Natural killer cell (primary cell): ENCODE measurements around the gene HSPB6. TPM values are rescaled to one million over a fixed set of nuclear protein-coding genes. Genes with fewer than 3 reads are reported as not detected.

Experiments
- ATAC-seq, 3 donors: fragments of 150-1000 bp in 2 of 3; fragments of 200-7000 bp in 1 of 3; cut with Tn5 transposase; 1 replicate in 1 of 3; 2 replicates in 2 of 3; pipeline ENCODE4 v1.10.0; 2021; ENCODE audit warnings: mild to moderate bottlenecking in 2 of 3, moderate library complexity in 2 of 3
- DNase-seq, 2 donors: peaks; one replicate each; pipeline versions ENCODE4 v3.0.0 to v3.0.0-alpha.2; 2013 to 2021; ENCODE audit warnings: mixed read lengths in 1 of 2
- H3K27ac ChIP-seq: one replicate; pipeline ENCODE4 v1.5.1; 2013; ENCODE audit warnings: mild to moderate bottlenecking, low read length
- H3K27me3 ChIP-seq: one replicate; pipeline ENCODE4 v1.6.1; 2013; ENCODE audit warnings: low read length; ENCODE audit not compliant: control insufficient read depth, insufficient read depth
- H3K36me3 ChIP-seq: one replicate; pipeline ENCODE4 v1.6.1; 2013; ENCODE audit warnings: low read length; ENCODE audit not compliant: control insufficient read depth, insufficient read depth
- H3K4me1 ChIP-seq: one replicate; pipeline ENCODE4 v1.6.1; 2013; ENCODE audit warnings: low read length; ENCODE audit not compliant: control insufficient read depth, insufficient read depth
- H3K4me3 ChIP-seq: one replicate; pipeline ENCODE4 v1.5.1; 2013; ENCODE audit warnings: low read length
- H3K9me3 ChIP-seq: one replicate; pipeline ENCODE4 v1.6.1; 2013; ENCODE audit warnings: low read length; ENCODE audit not compliant: control insufficient read depth, insufficient read depth
- H3K27ac Mint-ChIP-seq, 2 donors: one replicate each; pipeline ENCODE4 v1.8.0; 2022; ENCODE audit warnings: mild to moderate bottlenecking in 2 of 2, mixed read lengths in 2 of 2, moderate library complexity in 1 of 2
- H3K27me3 Mint-ChIP-seq, 2 donors: one replicate each; pipeline ENCODE4 v1.8.0; 2022; ENCODE audit warnings: low read depth in 2 of 2, mixed read lengths in 2 of 2
- H3K36me3 Mint-ChIP-seq: one replicate; pipeline ENCODE4 v1.8.0; 2022; ENCODE audit warnings: mixed read lengths
- H3K4me1 Mint-ChIP-seq, 2 donors: one replicate each; pipeline ENCODE4 v1.8.0; 2022; ENCODE audit warnings: mixed read lengths in 2 of 2
- H3K4me3 Mint-ChIP-seq: one replicate; pipeline ENCODE4 v1.8.0; 2022; ENCODE audit warnings: mild to moderate bottlenecking, moderate library complexity, mixed read lengths
- H3K9me3 Mint-ChIP-seq, 2 donors: one replicate each; pipeline ENCODE4 v1.8.0; 2022; ENCODE audit warnings: mixed read lengths in 2 of 2
- CTCF ChIP-seq: fragments of 200-600 bp; IDR thresholded peaks from one replicate; pipeline ENCODE4 v1.8.0; 2022; ENCODE audit warnings: antibody characterized with exemption
- WGBS: methylation state at CpG from one replicate; pipeline ENCODE4 v1.1.7; 2013; ENCODE audit warnings: missing lambda C conversion rate; ENCODE audit not compliant: insufficient coverage; 5-methylcytosine and 5-hydroxymethylcytosine counted together
- intact Hi-C: fragments of 100-400 bp; cut with micrococcal nuclease; formaldehyde crosslinking; loops from one replicate; pipeline ENCODE4 v1.14.2; 2022
- total RNA-seq, 4 donors: library from RNA; stranded (reverse); fragments of 120-200 nt in 1 of 4; gene quantifications; one replicate each; pipeline versions ENCODE4 v1.2.3 to v1.2.4, GENCODE V29; 2013 to 2022

HSPB6 gene
- total RNA-seq, 3 donors from 2014 or later (not counting 1 experiment from before 2014, with no cell fraction given) = not detected

GRCh38 chr19:35708391-35708790, 48.4 kb downstream of the HSPB6 start:
- intact Hi-C loops = no loop called here
- Mint-ChIP-seq H3K4me1 (no peaks in the 10 kb centered on the region), H3K27ac (no peak overlapping the region), H3K9me3 (no peaks in the 10 kb centered on the region), H3K4me3 (no peak overlapping the region), H3K36me3 (no peaks in the 10 kb centered on the region), H3K27me3 (no peaks in the 10 kb centered on the region)
- Histone ChIP-seq H3K27me3 (no peaks in the 10 kb centered on the region), H3K4me3 (no peak overlapping the region), H3K9me3 (no peaks in the 10 kb centered on the region), H3K27ac (no peak overlapping the region), H3K36me3 (no peaks in the 10 kb centered on the region), H3K4me1 (peaks cover 13% of the 10 kb centered on the region)
- DNase-seq = no peak
- TF ChIP-seq CTCF = no peak
- ATAC-seq = no peak
- WGBS = 94% methylated on average over 1 of the region's 1 CpG

Other genes with a start within 250 kb of the HSPB6 start
- 10 to 100 TPM; 10.7 to 15.3 (median 11.3) TPM for gene DMKN, start 243.4 kb downstream of the HSPB6 start, total RNA-seq
- not detected for gene SBSN, start 228.7 kb downstream of the HSPB6 start, total RNA-seq
- gene GAPDHS, start 223.6 kb downstream of the HSPB6 start, total RNA-seq = not detected
- 10 to 100 TPM; 30.6 to 37.9 (median 31.2) TPM for gene TMEM147, start 211.4 kb downstream of the HSPB6 start, total RNA-seq
- not detected for gene ATP4A, start 193.4 kb downstream of the HSPB6 start, total RNA-seq
- not detected for gene PMIS2, start 170.9 kb downstream of the HSPB6 start, total RNA-seq
- gene HAUS5, start 144.3 kb downstream of the HSPB6 start, total RNA-seq = 10 to 100 TPM; 17.5 to 26.4 (median 21.6) TPM
- gene RBM42, start 128.0 kb downstream of the HSPB6 start, total RNA-seq = 10 to 100 TPM; 51.6 to 61.7 (median 58.2) TPM
- 1 to 10 TPM in 1 of 3 donors, under 1 TPM in 2; 0.48 to 2.0 (median 0.87) TPM for gene ETV2, start 115.3 kb downstream of the HSPB6 start, total RNA-seq
- 100 to 1,000 TPM; 213 to 247 (median 215) TPM for gene COX6B1, start 108.7 kb downstream of the HSPB6 start, total RNA-seq
- not detected for gene UPK1A, start 90.5 kb downstream of the HSPB6 start, total RNA-seq
- gene ZBTB32, start 52.5 kb downstream of the HSPB6 start, total RNA-seq = 1 to 10 TPM in 1 of 3 donors, under 1 TPM in 2; 0.27 to 1.8 (median 0.35) TPM
- 10 to 100 TPM; 60.8 to 70.9 (median 70.7) TPM for gene KMT2B, start 39.0 kb downstream of the HSPB6 start, total RNA-seq
- 10 to 100 TPM; 57.7 to 75.6 (median 69.6) TPM for gene IGFLR1, start 14.6 kb downstream of the HSPB6 start, total RNA-seq
- 10 to 100 TPM; 63.7 to 78.2 (median 73.0) TPM for gene U2AF1L4, start 11.6 kb downstream of the HSPB6 start, total RNA-seq
- 10 to 100 TPM; 38.5 to 45.0 (median 41.0) TPM for gene PSENEN, start 11.4 kb downstream of the HSPB6 start, total RNA-seq
- gene LIN37, start 8.5 kb downstream of the HSPB6 start, total RNA-seq = 10 to 100 TPM; 16.7 to 22.1 (median 18.2) TPM
- gene PROSER3, start 1.1 kb upstream of the HSPB6 start, total RNA-seq = 10 to 100 TPM; 33.1 to 40.2 (median 35.9) TPM
- gene ARHGAP33, start 18.5 kb upstream of the HSPB6 start, total RNA-seq = 10 to 100 TPM; 34.4 to 39.3 (median 37.5) TPM
- gene PRODH2, start 55.8 kb upstream of the HSPB6 start, total RNA-seq = not detected
- gene NPHS1, start 95.5 kb upstream of the HSPB6 start, total RNA-seq = under 1 TPM in 1 of 3 donors, not detected in 2; 0.93 TPM
- gene KIRREL2, start 99.9 kb upstream of the HSPB6 start, total RNA-seq = under 1 TPM in 1 of 3 donors, not detected in 2; 0.27 TPM
- not detected for gene APLP1, start 111.5 kb upstream of the HSPB6 start, total RNA-seq
- gene NFKBID, start 143.5 kb upstream of the HSPB6 start, total RNA-seq = 100 to 1,000 TPM in 2 of 3 donors, 10 to 100 TPM in 1; 90.1 to 220 (median 101) TPM
- 100 to 1,000 TPM; 281 to 307 (median 296) TPM for gene HCST, start 145.5 kb upstream of the HSPB6 start, total RNA-seq
- gene TYROBP, start 151.3 kb upstream of the HSPB6 start, total RNA-seq = 100 to 1,000 TPM; 439 to 494 (median 469) TPM
- 1 to 10 TPM; 2.6 to 9.3 (median 3.2) TPM for gene LRFN3, start 179.3 kb upstream of the HSPB6 start, total RNA-seq
- gene SDHAF1, start 238.2 kb upstream of the HSPB6 start, total RNA-seq = 10 to 100 TPM in 2 of 3 donors, 1 to 10 TPM in 1; 9.2 to 12.1 (median 10.5) TPM